ENCODE results near the gene ZFYVE1. TPM values are rescaled to one million over a fixed set of nuclear protein-coding genes. Genes with fewer than 3 reads are reported as not detected.
A peak's percentile ranks its signal among the peaks of the same experiment; 100 is the strongest.
"Not testable (repeated sequence)": the region's sequence is repeated elsewhere in the genome, so short reads cannot be mapped to it uniquely, and the experiment has no call there.

ZFYVE1 gene
- polyA plus RNA-seq, 3 donors: 18.6 to 23.4 (median 21.7) TPM

GRCh38 chr14:72962829-72963312 is 64.0 kb downstream of the ZFYVE1 start:
- DNase-seq: no peak

DNA sequence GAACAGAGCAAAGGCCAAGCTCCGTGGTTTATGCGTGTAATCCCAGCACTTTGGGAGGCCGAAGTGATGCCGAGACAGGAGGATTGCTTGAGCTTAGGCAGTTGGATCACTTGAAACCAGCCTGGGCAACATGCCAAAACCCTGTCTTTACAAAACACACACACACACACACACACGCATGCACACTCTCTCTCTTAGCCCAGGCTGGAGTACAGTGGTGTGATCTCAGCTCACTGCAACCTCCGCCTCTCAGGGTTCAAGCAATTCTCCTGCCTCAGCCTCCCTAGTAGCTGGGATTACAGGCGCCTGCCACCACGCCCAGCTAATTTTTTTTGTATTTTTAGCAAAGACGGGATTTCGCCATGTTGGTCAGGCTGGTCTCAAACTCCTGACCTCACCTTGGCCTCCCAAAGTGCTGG is 64.6 kb downstream of the ZFYVE1 start:
- DNase-seq: not testable (repeated sequence)

GRCh38 chr14:72961579-72962335 is 65.1 kb downstream of the ZFYVE1 start:
- no peak for DNase-seq

DNA sequence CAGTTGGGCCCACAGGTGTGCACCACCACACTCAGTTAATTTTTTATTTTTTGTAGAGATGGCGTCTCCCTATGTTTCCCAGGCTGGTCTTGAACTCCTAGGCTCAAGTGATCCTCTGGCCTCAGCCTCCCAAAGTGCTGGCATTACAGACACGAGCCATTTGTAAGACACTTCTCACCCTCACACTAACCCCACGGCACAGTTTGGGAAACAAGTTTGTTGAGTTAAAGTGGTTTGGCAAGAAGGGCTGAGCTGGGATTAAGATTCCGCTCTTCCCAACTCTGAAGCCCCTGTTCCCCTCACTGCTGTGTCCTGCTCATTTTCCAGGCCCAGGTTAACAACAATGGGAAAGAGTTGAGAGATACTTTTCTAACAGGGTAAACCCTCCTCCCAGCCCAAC is 65.9 kb downstream of the ZFYVE1 start:
- not testable (repeated sequence) for DNase-seq

DNA sequence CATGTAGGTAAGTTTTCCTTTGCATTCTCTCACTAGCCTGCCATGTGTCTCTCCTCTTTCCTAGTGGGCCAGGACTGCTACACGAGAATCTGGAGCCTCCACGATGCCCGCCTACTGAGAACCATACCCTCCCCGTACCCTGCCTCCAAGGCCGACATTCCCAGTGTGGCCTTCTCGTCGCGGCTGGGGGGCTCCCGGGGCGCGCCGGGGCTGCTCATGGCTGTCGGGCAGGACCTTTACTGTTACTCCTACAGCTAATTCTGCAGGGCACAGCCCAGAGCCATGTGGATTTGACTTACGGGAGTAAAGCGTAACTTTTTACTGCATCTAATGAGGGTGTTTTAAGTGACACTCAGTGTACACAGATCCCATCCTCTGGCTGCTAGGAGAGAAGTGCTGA is 68.4 kb downstream of the ZFYVE1 start:
- DNase-seq: no peak

- no peak for DNase-seq
These were observed 69.7 kb downstream of the ZFYVE1 start for GRCh38 chr14:72957213-72957612.

GRCh38 chr14:72956741-72957140 is 70.2 kb downstream of the ZFYVE1 start:
- not testable (repeated sequence) for DNase-seq

DNA sequence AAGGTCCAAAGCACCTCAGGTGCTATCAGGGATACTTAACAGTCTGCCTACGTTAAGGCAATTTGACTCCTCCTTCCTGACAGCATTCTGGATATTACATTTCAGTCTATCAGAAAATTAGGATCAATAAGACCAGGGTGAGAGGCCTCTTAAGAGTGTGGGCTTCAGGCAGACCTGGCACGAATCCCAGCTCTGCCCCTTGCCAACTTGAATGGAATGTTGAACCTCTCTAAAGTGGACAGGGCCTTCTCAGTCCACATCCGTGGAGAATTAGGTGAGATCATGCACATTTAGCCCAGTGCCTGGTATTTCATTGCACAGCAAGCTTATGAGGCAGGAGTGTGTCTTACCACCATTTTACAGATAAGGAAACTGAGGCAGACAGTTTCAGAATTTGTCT is 74.7 kb downstream of the ZFYVE1 start:
- DNase-seq: no peak

DNA sequence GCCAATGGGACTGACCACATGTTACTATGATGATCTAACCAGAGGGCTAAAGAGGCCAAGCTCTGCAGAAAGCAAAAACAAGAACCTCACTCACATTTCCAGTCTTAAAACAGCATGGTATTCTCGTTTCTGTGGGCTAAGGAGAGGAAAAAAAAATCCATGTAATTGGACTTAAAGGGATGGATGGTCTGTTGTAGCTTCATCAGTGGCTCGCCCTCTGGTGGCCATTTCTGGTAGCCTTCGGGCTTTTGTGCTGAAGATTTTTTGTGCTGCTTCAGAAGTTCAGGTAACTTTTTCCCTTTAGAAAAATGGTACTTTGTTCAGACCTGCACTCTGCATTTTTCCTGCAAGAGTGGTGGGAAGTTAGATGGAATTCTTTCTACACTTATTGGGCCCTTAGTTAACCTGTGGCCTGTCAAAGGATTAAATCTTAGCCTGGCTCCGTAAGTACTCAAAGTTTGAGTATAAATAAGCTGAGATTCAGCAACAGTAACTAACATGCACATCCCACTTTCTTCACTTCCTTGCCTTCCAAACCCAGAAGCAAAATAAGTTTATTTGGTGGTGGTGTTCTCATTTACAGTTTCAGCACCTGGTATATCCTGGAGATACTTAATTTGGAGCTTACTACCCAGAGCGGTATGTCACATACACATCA is 78.3 kb downstream of the ZFYVE1 start:
- peak; percentile 54 for DNase-seq

DNA sequence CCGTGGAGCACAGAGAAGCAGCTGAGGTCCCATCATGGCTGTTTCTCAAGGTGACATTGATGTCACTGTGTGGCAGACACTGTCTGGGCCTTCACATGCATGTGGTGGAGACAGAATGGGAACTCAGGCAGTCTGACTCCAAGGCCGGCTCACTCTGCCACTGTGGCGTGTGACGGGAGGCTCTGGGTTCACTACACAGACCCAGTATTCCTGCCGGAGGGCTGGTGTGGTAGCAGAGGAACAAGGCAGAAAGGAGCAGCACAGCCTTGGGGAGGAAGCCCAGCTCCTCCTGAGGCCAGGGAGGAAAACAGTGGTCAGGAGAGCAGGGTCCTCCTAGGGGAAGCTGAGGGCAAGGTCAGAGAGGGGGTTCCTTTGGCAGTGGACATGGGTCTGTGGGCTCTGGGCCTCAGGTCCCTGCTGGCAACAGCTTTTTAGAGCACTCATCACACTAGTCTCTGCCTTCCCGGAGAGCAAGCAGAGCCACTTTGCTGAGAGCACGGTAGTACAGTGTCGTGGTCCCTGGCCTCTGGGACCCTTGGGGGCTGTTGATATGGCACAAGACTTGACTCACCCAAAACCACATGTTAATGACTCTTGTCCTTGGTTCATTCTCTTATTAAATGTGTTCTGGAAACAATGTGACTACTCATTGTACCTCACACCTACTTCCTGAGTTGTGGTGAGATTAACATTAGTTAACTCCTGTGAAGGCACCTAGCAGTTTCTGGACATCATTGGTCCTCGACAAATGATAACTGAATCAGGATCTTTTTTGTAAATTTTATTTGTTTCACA is 79.3 kb downstream of the ZFYVE1 start:
- DNase-seq: no peak

DNA sequence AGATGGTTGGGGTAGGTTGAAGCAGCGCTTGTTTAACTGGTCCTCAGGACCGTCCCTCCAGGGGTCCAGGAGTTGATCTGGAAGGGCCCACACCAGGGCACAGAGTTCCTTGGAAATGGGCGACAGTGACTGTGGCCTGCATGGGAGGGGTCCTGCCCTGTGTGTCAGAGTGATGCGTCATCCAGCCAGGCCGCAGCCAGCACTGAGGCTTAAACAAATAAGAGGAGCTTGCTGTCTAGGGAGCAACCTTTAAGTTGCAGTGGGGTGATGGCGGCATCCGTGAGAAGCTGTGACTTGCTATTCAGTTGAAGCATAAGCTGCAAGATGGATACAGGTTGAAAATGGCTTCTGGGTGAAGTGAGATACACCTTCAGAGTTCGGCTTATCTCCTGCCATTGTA is 80.4 kb downstream of the ZFYVE1 start:
- DNase-seq: no peak

- DNase-seq: no peak
These were observed 81.4 kb downstream of the ZFYVE1 start for GRCh38 chr14:72945356-72946027.

- DNase-seq: no peak
These were observed 83.0 kb downstream of the ZFYVE1 start for GRCh38 chr14:72943876-72944430.

DNA sequence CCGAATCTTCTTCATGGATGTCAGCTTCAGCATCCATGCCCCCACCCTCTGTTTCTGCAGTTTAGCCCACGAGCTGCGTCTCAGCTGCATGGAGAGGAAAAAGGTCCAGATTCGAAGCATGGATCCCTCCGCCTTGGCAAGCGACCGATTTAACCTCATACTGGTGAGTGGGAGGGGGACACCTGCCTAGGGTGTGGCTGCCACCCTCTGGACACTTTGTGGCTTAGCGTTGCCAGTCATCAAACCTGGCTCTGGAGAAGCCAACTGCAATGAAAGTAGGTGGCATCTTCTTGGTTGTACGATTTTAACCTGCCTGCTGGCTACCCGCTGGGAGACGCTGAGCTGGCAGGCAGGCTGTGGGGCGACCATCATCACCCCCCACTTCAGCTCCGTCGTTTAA is 84.0 kb downstream of the ZFYVE1 start:
- DNase-seq: no peak

- DNase-seq: no peak
These were observed 85.5 kb downstream of the ZFYVE1 start for GRCh38 chr14:72941286-72941985.

- DNase-seq: no peak
These were observed 87.3 kb downstream of the ZFYVE1 start for GRCh38 chr14:72939630-72940029.

DNA sequence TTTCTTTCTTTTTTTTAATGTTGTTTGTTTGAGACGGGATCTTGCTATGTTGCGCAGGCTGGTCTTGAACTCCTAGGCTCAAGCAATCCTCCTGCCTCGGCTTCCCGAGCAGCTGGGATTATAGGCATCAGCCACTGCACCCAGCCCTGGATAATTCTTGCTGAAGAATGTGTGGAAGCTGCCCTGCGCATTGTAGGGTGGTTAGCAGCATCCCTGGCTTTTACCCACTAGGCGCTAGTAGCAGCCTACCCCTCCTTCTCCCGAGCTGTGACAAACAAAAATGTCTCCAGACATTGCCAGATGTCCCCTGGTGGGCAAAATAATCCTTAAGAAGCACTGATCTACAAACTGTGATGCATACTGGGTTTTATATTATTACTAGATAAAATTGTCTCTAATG is 94.0 kb downstream of the ZFYVE1 start:
- no peak for DNase-seq

GRCh38 chr14:72929316-72930080 is 97.4 kb downstream of the ZFYVE1 start:
- DNase-seq: no peak

GRCh38 chr14:72928872-72929271 is 98.0 kb downstream of the ZFYVE1 start:
- no peak for DNase-seq
